Mesothelial cell of epicardium (in vitro differentiated cells): ENCODE data around the gene IKZF2. TPM values are rescaled to one million over a fixed set of nuclear protein-coding genes. Genes with fewer than 3 reads are reported as not detected.

Source experiments
- DNase-seq, 2 experiments: peaks; one replicate each; pipeline ENCODE4 v3.0.0; 2021; ENCODE audit warnings: low spot score in 2 of 2; ENCODE audit not compliant: unreplicated experiment in 2 of 2
- H3K27ac Mint-ChIP-seq: 2 replicates; pipeline ENCODE4 v1.8.0; 2021; ENCODE audit warnings: mixed read lengths
- H3K27me3 Mint-ChIP-seq: 2 replicates; pipeline ENCODE4 v1.8.0; 2021; ENCODE audit warnings: low read depth, mixed read lengths
- H3K36me3 Mint-ChIP-seq: 2 replicates; pipeline ENCODE4 v1.8.0; 2021; ENCODE audit warnings: mixed read lengths
- H3K4me1 Mint-ChIP-seq: 2 replicates; pipeline ENCODE4 v1.8.0; 2021; ENCODE audit warnings: mixed read lengths
- H3K4me3 Mint-ChIP-seq: 2 replicates; pipeline ENCODE4 v1.8.0; 2021; ENCODE audit warnings: mild to moderate bottlenecking, moderate library complexity, mixed read lengths
- H3K9me3 Mint-ChIP-seq: 2 replicates; pipeline ENCODE4 v1.8.0; 2021; ENCODE audit warnings: mixed read lengths
- CTCF ChIP-seq: fragments of 200-600 bp; sonication (generic); IDR thresholded peaks from one replicate; pipeline ENCODE4 v1.5.0; 2021; ENCODE audit warnings: antibody characterized with exemption; ENCODE audit not compliant: unreplicated experiment
- total RNA-seq: library from RNA; stranded (reverse); gene quantifications from 3 replicates; pipeline ENCODE4 v1.2.1, GENCODE V29; 2021

IKZF2 gene
- total RNA-seq, 1 donor from 2014 or later, result 44.8 TPM

- no peak for DNase-seq
- H3K27ac Mint-ChIP-seq, result no peak overlapping the region
- H3K27me3 Mint-ChIP-seq, result no peaks in the 10 kb centered on the region
- TF ChIP-seq CTCF, result no peak
- H3K9me3 Mint-ChIP-seq, result no peaks in the 10 kb centered on the region
- peaks cover 13% of the 10 kb centered on the region for H3K4me1 Mint-ChIP-seq
- H3K4me3 Mint-ChIP-seq, result no peak overlapping the region
- H3K36me3 Mint-ChIP-seq, result no peaks in the 10 kb centered on the region
These were observed 152.6 kb downstream of the IKZF2 start for GRCh38 chr2:212998626-212999359.

GRCh38 chr2:212997526-212998020, 153.8 kb downstream of the IKZF2 start:
- peaks cover 3% of the 10 kb centered on the region for H3K36me3 Mint-ChIP-seq
- DNase-seq, result no peak
- H3K4me3 Mint-ChIP-seq, result no peak overlapping the region
- H3K27ac Mint-ChIP-seq, result no peak overlapping the region
- no peak for TF ChIP-seq CTCF
- peaks cover 13% of the 10 kb centered on the region for H3K4me1 Mint-ChIP-seq
- H3K27me3 Mint-ChIP-seq, result no peaks in the 10 kb centered on the region
- no peaks in the 10 kb centered on the region for H3K9me3 Mint-ChIP-seq

DNA sequence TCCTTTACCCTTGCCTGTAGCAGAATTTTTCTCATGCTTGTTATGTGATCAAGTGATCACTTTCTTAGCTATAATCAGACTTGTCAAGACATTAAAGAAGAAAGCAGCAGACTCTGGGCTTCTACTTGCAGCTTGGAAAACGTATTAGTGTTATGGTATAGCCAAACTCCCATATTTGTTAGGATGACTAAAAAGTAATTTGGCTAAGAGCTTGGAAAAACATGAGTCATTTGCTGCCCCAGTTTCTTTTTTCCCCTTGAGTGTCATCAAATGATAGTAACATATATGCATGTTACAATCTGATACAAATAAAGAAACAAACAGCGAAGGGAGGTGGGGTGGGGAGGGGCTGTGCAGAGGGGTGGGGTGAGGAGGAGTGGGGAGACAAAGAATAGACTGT, 155.5 kb downstream of the IKZF2 start:
- Mint-ChIP-seq H3K27ac (no peak overlapping the region), H3K27me3 (no peaks in the 10 kb centered on the region)
- DNase-seq, result no peak

GRCh38 chr2:212994976-212995375, 156.4 kb downstream of the IKZF2 start:
- H3K27me3 Mint-ChIP-seq, result no peaks in the 10 kb centered on the region
- H3K4me1 Mint-ChIP-seq, result peaks cover 6% of the 10 kb centered on the region
- H3K27ac Mint-ChIP-seq, result no peak overlapping the region
- TF ChIP-seq CTCF, result no peak
- H3K36me3 Mint-ChIP-seq, result peaks cover 4% of the 10 kb centered on the region
- DNase-seq, result no peak
- no peaks in the 10 kb centered on the region for H3K9me3 Mint-ChIP-seq
- no peak overlapping the region for H3K4me3 Mint-ChIP-seq

More for the DNA sequence above, 155.5 kb downstream of the IKZF2 start:
- H3K9me3 Mint-ChIP-seq, result no peaks in the 10 kb centered on the region
- H3K36me3 Mint-ChIP-seq, result peaks cover 4% of the 10 kb centered on the region
- no peak overlapping the region for H3K4me3 Mint-ChIP-seq
- no peak for TF ChIP-seq CTCF
- H3K4me1 Mint-ChIP-seq, result peaks cover 9% of the 10 kb centered on the region

DNA sequence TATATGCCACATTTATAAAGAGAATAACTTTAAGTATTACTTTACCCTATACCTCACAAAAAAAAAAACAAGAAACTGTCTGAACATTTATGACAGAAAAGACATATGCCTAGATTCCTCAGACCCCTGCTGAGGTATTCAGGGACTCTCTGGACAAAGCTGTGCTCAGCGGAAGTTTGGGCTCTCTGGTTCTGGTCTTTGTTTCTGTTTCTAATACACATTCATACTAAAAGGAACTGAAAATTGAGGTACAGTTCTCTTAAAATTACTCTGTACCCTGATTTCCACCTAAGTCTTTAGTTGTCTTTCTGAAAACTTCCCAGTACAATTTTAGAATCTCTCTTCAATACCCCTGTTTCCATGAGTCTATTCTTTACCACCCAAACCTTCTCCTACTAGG, 160.3 kb downstream of the IKZF2 start:
- no peak overlapping the region for H3K27ac Mint-ChIP-seq
- no peak for DNase-seq
- peaks cover 14% of the 10 kb centered on the region for H3K36me3 Mint-ChIP-seq
- no peak overlapping the region for H3K4me3 Mint-ChIP-seq
- peaks cover 4% of the 10 kb centered on the region for H3K9me3 Mint-ChIP-seq
- no peaks in the 10 kb centered on the region for H3K27me3 Mint-ChIP-seq
- H3K4me1 Mint-ChIP-seq, result peaks cover 4% of the 10 kb centered on the region
- no peak for TF ChIP-seq CTCF
